ENCODE data around the gene OGA.

Gene OGA

DNA sequence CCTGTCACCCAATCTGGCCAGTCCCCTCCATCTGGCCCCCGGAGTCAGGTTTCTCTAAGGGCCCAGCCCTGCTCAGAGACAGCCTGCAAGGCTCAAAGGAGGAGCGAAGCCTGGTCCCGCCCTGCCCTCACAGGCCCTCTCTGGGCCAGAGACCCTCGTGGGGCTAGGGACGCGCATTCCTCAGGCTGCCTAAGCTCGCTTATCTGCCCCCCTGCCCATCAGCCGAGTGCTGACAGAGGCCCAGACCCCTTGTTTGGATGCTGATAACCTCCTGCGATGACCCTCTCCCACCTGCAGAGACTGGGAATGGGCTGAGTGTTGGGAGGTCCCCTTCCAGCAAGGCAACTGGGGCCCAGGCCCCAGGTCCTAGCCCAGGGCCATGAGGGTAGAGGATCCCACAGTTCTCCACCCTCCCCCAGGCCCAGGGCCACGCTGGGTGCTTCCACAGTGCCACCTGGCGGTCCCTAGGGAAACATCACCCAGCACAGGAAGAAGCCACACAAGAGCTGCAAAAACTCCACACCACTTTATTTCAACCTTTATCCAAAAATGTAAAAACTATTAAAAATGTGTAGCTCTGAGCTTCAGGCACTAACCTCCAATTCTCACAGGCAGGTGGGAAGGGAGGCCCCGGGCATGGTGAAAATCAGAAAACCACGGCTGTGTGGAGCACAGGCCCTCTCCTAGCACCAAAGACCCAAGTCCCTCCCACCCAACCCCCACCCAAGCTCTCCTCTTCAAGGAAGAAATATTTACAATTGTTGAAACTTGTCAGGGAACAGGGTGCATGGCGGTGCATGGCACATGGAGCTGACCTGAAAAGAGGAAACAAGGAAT is 37.2 kb downstream of the OGA start:
- ChIA-PET POLR2A (interaction anchor here (0.6 to 1.3 kb wide), 5 partner anchors 12 to 193 kb away, joined by 3 to 11 read pairs (median 3); partner anchors contain the start of genes DPCD, OGA and POLL), CTCF (interaction anchor here (0.5 to 8.1 kb wide), 58 partner anchors 9 to 1354 kb away, joined by 3 to 203 read pairs (median 4); partner anchors contain the start of genes DPCD, OGA and POLL)
- Histone ChIP-seq H3K9me3 (ENCODE audit: control insufficient read depth, insufficient read depth, low read depth, low read length) (no peaks in the 10 kb centered on the region), H3K4me1 (ENCODE audit: control insufficient read depth, insufficient read depth, low read length) (peaks cover 18% of the 10 kb centered on the region), H3K36me3 (ENCODE audit: control insufficient read depth in 2 of 2, insufficient read depth in 1 of 2, low read length in 2 of 2) (peaks cover 4 to 30% of the 10 kb centered on the region in 2 experiments; a peak in 2 of 3 replicates), H3K4me3 (ENCODE audit: low read depth, low read length) (no peak overlapping the region), H3K27ac (ENCODE audit: extremely low read depth, low read depth, low read length) (no peak overlapping the region; the same call in 1 of the 2 replicates)
- TF ChIP-seq, protein P1, sequence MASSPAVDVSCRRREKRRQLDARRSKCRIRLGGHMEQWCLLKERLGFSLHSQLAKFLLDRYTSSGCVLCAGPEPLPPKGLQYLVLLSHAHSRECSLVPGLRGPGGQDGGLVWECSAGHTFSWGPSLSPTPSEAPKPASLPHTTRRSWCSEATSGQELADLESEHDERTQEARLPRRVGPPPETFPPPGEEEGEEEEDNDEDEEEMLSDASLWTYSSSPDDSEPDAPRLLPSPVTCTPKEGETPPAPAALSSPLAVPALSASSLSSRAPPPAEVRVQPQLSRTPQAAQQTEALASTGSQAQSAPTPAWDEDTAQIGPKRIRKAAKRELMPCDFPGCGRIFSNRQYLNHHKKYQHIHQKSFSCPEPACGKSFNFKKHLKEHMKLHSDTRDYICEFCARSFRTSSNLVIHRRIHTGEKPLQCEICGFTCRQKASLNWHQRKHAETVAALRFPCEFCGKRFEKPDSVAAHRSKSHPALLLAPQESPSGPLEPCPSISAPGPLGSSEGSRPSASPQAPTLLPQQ (tag by site-specific recombination; IDR thresholded peaks at IDR 0.05): peak; percentile 61
- TF ChIP-seq ZNF76 (tag by site-specific recombination; IDR thresholded peaks at IDR 0.05; ENCODE audit: borderline replicate concordance, low read depth): peak; percentile 37; the same call in 1 of the 2 replicates
- TF ChIP-seq ZNF274 (IDR thresholded peaks at IDR 0.05; ENCODE audit: low read length): no peak
- TF ChIP-seq ZNF274 (tag by site-specific recombination; IDR thresholded peaks at IDR 0.05; ENCODE audit: borderline replicate concordance): no peak
- TF ChIP-seq ZNF214 (tag by site-specific recombination; IDR thresholded peaks at IDR 0.05; ENCODE audit: borderline replicate concordance): no peak
- no peak; the same call in 1 of the 2 replicates for TF ChIP-seq ZEB2 (tag by site-specific recombination; IDR thresholded peaks at IDR 0.05)
- TF ChIP-seq, protein P2, sequence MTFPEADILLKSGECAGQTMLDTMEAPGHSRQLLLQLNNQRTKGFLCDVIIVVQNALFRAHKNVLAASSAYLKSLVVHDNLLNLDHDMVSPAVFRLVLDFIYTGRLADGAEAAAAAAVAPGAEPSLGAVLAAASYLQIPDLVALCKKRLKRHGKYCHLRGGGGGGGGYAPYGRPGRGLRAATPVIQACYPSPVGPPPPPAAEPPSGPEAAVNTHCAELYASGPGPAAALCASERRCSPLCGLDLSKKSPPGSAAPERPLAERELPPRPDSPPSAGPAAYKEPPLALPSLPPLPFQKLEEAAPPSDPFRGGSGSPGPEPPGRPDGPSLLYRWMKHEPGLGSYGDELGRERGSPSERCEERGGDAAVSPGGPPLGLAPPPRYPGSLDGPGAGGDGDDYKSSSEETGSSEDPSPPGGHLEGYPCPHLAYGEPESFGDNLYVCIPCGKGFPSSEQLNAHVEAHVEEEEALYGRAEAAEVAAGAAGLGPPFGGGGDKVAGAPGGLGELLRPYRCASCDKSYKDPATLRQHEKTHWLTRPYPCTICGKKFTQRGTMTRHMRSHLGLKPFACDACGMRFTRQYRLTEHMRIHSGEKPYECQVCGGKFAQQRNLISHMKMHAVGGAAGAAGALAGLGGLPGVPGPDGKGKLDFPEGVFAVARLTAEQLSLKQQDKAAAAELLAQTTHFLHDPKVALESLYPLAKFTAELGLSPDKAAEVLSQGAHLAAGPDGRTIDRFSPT (tag by site-specific recombination; IDR thresholded peaks at IDR 0.05): 0 out of 2 replicates have a peak, but pooled peaks have one; percentile 7
- TF ChIP-seq ZBTB17 (tag by site-specific recombination; IDR thresholded peaks at IDR 0.05): peak; percentile 55; the same call in 1 of the 2 replicates
- peak; percentile 89 for TF ChIP-seq ZBTB48 (tag by site-specific recombination; IDR thresholded peaks at IDR 0.05)
- TF ChIP-seq ZNF654 (tag by site-specific recombination; IDR thresholded peaks at IDR 0.05; ENCODE audit: low read depth): peak; percentile 77
- peak; percentile 28; the same call in 1 of the 2 replicates for TF ChIP-seq GLIS1 (tag by site-specific recombination; IDR thresholded peaks at IDR 0.05)
- no peak for TF ChIP-seq ZFHX2 (tag by site-specific recombination; conservative IDR thresholded peaks at IDR 0.05)
- TF ChIP-seq ZNF335 (tag by site-specific recombination; conservative IDR thresholded peaks at IDR 0.05): peak; percentile 94
- TF ChIP-seq ZNF629 (tag by site-specific recombination; IDR thresholded peaks at IDR 0.05): peak; percentile 47
- peak; percentile 94 for TF ChIP-seq ZIC2 (tag by site-specific recombination; IDR thresholded peaks at IDR 0.05)
- TF ChIP-seq EGR2 (tag by site-specific recombination; IDR thresholded peaks at IDR 0.05; ENCODE audit: low read depth): 0 out of 2 replicates have a peak, but pooled peaks have one; percentile 9
- peak; percentile 81; the same call in 1 of the 2 replicates for TF ChIP-seq PATZ1 (tag by site-specific recombination; IDR thresholded peaks at IDR 0.05)
- TF ChIP-seq KLF10 (tag by site-specific recombination; IDR thresholded peaks at IDR 0.05): 0 out of 2 replicates have a peak, but pooled peaks have one; percentile 19
- TF ChIP-seq, protein P3, sequence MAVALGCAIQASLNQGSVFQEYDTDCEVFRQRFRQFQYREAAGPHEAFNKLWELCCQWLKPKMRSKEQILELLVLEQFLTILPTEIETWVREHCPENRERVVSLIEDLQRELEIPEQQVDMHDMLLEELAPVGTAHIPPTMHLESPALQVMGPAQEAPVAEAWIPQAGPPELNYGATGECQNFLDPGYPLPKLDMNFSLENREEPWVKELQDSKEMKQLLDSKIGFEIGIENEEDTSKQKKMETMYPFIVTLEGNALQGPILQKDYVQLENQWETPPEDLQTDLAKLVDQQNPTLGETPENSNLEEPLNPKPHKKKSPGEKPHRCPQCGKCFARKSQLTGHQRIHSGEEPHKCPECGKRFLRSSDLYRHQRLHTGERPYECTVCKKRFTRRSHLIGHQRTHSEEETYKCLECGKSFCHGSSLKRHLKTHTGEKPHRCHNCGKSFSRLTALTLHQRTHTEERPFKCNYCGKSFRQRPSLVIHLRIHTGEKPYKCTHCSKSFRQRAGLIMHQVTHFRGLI (tag by site-specific recombination; IDR thresholded peaks at IDR 0.05): 0 out of 2 replicates have a peak, but pooled peaks have one; percentile 14
- TF ChIP-seq ZNF561 (tag by site-specific recombination; IDR thresholded peaks at IDR 0.05; ENCODE audit: borderline replicate concordance): 0 out of 2 replicates have a peak, but pooled peaks have one; percentile 63
- peak; percentile 93 for TF ChIP-seq CTCF (tag by site-specific recombination; IDR thresholded peaks at IDR 0.05)
- TF ChIP-seq ZBTB10 (tag by site-specific recombination; IDR thresholded peaks at IDR 0.05): peak; percentile 43; the same call in 1 of the 2 replicates
- TF ChIP-seq IKZF3 (tag by site-specific recombination; IDR thresholded peaks at IDR 0.05): 0 out of 2 replicates have a peak, but pooled peaks have one; percentile 16
